AML-193 (cell line): ENCODE results near the gene MORN1.

Experiments
- DNase-seq, 2 experiments: peaks; one replicate each; lab custom pipeline; 2025; lab: John Stamatoyannopoulos, UW

MORN1 gene

DNA sequence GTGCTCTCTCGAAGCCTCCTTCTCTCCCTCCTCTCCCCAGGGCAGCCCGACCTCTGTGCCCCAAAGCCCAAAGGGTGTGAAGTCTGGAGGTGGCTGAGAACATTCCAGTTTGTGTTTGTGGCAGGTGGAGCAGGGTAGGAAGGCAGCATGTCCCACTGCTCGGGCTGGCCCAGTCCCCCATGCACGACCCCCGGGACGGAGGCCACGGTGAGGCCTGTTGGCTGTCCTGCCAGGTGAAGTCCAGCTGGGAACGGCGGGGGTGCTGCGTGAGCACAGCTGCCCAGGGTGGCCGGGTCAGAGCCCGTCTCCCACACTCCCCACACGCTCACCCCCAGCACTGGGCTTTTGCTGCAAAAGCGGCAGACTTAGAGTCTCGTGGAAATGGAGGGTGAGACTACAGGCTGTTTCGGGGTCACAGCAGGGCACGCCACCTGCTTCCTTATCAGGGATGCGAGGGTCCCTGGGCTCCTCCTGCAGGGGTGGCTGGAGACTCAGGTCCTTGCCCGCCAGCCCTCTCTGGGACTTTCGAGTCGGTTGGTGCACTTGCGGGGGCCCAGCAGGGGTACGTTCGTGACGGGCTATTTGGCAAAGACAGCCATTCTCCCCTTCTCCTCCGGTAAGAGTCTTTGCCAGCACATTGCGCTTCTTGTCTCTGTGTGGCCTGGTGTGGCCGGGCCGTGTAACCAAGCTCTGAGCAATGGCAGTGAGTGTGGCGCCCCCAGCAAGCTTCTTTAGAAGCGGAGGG is 40.3 kb downstream of the MORN1 start:
- DNase-seq: no peak

DNA sequence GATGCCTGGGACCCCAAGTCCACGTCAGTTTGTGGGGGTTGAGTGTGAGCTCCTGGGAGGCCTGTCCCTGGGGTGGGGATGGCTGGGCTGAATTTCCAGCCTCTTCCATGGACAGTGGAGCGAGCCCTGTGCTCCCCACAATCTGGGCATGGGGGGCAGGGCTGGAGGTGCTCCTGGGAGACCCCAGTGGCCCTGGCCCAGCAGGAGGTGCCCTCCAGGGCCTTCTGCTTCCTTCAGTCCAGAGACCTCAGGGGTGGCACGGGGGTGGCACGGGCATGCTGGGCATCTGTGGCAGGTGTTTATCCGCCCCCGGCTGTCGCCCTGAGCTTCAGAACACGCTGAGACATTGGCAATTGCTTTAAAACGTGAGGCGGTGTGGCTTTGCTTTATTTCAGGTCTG is 40.9 kb downstream of the MORN1 start:
- DNase-seq: no peak

DNA sequence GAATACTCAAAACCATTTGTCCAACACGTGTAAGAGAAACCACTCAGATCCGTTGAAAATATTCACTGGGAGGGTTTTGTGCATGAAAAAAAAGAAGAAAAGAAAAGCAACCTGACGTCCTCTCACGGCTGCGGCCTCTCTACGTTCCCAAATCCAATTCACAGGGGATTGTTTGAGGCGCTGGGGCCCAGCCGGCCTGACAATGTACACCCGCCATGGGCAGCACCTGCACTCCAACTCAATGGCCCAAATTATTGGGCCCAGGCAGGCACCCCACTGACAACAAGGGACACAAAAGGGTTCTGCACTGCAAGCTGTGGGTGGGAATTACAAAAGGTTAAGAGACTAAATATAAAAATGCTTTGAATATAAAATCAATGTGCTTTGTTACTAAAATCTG is 41.5 kb downstream of the MORN1 start:
- DNase-seq: no peak

DNA sequence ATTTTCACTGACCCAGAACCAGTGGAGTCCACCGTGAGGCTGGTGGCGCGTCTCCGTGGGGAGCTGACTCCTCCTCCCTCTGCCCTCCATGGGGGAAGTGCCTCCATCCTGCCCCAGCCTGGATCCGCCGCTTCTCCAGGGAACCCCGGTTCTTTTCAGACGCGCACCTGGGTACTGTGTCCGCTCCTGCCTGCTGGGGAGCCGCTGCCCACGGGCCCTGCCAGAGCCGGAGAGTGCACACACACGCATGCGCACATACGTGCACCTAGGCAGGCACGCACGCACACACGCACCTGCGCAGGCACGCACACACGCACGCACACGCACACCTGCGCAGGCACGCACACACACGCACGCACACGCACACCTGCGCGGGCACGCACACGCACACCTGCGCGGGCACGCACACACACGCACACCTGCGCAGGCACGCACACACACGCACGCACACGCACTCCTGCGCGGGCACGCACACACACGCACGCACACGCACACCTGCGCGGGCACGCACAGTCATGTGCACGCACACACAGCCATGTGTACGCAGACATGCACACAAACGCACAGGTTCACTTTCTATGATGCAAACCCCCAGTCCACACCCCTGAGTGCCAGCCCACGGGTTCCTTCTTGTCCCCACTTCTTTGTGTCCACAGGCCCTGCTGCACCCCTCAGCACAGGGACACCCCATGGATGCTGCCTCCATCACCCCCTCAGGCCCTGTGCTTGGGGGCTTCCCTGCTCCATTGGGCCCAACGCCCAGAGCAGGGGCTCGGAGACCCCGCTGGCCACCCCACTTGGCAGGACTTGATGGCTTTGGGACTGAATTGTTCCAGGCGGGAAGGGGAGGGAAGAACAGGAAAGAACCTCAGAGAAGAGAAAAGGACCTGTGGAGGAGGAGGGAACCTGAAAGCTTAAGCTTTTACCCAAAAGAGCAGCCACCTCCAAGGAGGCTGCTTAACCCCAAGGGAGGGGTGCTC is 42.7 kb downstream of the MORN1 start:
- DNase-seq: no peak

DNA sequence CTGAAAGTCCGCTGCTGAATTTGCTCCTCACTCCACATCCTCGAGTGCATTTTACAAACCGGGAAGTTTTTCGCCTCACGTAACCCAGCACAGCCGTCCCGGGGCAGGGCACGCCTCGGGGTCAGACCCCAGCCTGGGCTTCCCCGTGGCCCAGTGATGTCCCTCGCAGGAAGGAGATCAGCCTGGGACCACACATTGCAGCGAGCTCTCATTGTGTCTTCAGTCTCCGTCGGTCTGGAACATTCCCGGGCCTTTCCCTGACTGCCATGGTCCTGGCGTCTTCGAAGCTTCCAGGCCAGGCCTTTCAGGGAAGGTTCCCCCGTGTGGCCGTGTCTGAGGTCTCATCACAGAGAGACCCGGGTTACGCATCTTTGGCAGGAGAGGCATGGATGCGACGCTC is 43.5 kb downstream of the MORN1 start:
- no peak for DNase-seq

DNA sequence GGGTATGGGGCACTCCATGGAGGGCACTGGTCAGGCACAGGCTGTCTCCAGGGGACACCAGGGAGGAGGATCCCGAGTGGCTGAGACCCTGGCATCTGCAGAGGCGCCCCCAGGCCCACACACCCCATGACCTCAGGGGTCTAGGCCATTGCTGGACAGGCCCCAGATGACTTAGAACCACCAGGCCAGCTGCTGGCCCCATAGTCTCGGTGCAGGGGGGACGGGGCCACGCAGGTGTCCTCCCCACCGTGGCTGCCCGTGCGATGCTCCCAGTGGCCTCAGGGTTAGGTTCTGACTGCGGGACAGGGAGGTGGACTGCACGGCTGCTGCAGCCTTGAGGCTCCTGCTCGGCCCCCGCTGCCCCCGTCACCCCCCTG is 44.0 kb downstream of the MORN1 start:
- no peak for DNase-seq

DNA sequence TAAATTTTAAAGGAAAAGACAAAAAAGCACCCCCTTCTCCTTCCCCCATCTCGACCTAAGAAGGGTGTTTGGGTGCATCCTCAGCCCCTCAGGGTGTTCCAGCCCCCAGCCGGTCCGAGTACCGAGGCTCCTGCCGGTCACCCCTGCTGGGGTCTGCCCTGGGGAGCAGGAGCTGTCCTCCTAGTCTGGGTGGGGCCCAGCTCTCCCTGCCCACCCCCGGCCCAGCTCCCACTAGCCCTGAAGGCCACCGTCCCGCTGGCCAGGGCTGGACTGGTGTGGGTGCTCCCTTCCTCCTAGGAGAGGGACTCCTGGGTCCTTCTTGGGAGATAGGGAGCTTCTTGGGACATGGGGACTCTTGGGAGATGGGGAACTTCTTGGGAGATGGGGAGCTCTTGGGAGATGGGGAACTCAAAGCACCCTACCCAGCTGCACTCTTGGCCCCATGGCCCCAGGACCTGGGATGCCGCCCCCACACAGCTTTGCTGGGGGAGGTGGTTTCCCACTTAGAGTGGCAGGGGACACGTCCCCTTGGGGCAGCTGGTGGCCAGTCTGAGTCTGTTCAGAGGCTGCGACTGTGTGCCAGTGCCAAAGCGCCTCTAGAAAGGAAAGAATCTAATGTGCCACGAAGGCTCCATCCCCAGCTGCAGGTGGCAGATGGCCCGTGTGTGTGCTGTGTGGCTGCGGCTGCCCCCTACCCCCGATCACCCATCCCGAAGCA is 44.5 kb downstream of the MORN1 start:
- DNase-seq: no peak

DNA sequence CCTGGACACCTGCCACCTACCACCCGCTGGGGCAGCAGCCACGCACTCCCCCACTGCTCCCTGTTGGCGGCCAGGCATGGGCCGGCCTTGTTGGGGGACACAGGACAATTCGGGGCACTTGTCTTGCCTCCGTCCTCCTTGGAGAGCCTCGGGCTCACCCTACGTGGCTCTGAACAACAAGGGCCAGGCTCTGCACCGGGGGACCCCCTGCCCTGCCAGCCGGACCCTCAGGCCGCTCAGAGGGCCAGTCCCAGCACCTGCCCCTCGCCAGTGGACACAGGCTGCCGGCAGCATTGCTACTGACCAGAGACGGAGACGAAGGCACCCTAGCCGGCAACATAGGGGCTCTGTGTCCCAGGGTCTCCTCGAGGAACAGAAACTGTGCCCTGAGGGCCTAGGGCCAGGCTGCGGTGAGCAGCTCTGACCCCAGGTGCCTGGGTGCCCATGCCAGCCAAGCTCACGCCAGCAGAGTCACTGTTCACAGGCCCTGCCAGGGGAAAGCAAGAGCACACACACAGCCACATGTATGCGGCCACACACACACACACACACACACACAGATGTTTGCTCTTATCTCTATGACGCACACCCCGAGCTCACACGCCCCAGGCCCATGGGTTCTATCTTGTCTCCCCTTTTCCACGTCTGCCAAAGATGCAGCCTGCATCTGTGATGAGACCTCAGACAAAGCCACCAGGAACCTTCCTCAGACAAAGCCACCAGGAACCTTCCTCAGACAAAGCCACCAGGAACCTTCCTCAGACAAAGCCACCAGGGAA is 45.9 kb downstream of the MORN1 start:
- no peak for DNase-seq

DNA sequence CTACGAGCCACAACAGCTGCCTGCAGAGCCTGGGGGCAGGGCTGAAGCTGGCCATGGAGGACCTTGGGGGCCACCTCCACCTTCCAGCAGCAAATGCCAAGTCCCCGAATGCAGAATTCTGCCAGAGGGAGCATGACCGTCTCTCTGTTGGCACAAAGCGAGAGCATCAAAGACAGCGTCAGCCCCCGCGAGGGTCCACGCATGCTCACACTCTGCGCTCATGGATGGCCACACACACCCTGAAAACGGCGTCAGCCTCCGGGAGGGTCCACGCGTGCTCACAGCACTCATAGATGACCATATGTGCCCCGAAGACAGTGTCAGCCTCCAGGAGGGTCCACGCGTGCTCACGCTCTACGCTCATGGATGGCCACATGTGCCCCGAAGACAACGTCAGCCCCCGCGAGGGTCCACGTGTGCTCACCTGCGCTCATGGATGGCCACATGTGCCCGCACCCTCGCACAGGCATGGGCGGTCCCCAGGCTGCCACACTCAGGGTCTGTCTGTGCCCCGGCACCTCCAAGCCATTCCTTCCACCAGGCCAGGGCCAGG is 46.5 kb downstream of the MORN1 start:
- DNase-seq: no peak

DNA sequence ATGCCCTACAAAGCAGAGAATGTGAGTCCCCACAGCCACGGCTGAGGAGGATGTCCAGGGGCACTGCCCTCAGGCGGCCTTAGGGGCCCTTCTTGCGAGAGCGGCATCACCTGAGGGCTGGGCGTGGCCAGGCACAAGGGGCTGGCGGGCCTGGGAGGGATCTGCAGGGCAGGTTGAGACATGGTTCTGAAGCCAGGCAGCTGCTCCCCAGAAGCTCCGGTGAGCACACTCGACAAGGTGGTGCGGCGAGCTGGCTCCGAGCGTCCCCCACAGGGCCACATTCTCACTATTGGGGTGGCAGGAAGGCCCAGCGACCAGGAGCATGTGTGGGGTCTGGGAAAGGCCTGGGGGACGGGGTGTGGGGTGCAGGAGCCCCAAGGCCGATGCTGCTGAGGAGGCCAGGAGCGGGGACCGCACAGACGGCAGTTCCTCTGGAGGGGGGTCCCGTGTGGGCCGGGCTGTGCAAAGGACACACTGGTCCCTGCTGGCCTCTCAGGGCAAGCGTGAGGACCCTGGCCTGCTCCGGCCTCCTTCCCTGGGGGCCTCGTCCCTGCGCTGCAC is 47.2 kb downstream of the MORN1 start:
- no peak for DNase-seq

DNA sequence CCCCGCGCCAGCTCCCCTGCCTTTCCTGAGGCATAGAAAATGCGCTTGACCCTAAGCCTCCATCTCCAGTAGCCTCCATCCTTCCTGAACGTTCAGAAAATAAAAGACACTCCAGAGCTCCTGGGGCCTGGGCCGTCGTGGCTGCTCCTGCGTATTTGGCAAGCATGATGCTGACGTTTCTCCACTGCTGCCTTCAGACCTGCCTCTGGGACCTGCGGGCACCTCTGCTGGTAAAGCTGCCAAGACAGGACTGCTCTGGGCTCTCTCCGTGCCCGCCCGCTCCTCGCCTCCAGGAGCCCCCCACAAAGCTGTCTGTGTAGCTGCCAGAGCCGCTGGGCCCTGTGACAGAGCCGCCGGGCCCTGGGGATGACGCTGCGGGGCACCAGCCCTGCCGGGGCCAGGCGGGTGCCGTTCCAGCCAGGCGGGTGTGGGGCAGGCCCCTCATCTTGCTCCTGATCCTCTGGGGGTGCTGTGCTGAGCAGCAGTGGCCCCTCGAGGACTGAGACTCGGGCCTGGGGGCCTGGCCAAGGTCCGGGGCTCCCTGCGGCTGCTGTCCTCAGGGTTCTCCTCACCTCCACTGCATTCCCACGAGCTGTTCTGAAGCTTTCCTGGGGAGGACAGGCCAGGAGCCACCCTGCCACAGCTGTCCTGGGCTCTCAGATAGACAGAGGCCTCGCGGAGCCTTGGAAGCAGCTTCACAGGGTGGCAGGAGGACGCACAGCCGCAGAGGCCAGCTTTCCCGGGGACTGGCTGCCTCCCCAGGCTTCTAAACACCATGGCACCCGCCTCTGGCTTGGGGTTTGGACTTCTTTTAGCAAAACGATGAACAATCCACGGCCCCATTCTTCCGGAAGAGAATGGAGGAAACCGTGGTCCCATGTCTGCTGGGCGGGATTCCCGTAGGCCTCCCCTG is 48.1 kb downstream of the MORN1 start:
- DNase-seq: no peak

DNA sequence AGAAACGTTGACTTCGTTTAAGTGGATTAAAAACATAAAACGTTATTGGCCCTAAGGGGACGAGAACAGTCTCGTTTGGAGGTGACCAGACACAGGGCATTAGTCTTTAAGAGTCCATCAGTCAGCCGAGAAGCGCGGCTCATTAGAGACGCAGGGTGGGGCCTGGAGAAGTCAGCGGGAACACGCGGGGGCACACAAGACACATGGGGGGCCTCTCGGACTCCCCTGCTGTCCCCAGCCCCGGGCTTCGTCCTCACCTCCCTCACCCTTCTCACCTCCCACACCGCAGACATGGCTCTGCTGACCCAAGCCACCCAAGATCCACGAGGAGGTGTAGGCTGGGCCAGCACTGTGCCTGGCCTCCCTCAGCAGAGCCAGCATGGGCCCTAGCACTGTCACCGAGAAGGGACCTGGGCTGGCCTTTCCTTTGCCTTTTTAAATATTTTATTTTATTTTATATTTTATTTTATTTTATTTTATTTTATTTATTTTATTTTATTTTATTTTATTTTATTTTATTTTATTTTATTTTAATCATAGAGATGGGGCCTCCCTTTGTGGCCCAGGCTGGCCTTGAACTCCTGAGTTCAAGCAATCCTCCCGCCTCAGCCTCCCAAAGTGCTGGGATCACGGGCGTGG is 48.9 kb downstream of the MORN1 start:
- DNase-seq: no peak

DNA sequence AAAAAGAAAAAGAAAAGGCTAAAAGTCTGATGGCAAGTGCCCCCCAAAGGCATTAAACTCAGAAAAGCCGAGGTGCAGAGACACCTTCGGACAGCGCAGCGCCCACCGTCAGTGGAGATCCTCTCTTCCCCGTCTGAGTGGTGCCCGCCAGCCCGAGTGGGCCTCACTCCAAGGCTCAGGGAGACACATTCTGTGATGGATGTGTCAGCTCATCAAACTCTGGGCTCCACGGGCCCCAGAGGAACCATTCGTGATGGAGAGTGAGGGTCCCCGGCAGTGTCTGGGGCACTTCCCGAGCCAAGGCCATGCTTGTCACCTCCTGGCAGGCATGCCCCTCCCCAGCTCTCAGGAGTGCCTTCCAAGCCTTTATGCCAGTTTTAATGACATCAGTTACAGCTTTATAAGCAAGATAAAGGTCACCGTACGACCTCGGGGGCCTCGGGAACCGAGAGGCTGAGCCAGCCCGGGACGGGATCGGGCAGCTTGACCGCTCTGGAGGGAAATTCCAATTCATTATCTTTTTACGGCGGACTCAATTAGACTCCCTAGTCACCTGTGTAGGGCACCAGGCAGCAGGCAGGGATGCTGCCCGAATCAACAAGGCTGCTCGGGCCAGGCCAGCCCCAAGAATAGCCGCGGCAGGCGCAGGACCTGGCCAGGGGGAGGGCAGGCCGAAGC is 49.5 kb downstream of the MORN1 start:
- DNase-seq: no peak

DNA sequence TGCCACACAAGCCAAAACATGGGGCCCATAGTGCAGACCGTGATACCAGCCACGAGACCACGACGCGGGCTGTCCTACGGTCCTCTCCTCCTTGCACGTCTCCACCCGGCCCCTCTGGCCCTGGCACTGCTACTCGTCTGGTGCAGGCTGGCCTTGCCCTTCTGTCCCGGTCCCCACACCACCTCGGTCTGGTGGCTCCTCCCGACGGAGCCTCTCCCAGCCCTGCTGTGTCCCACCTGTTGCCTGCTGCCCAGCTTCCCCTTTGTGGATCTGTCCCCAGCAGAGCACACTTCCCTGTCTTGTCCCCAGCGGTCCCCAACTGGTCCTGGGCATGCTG is 50.5 kb downstream of the MORN1 start:
- DNase-seq: no peak

DNA sequence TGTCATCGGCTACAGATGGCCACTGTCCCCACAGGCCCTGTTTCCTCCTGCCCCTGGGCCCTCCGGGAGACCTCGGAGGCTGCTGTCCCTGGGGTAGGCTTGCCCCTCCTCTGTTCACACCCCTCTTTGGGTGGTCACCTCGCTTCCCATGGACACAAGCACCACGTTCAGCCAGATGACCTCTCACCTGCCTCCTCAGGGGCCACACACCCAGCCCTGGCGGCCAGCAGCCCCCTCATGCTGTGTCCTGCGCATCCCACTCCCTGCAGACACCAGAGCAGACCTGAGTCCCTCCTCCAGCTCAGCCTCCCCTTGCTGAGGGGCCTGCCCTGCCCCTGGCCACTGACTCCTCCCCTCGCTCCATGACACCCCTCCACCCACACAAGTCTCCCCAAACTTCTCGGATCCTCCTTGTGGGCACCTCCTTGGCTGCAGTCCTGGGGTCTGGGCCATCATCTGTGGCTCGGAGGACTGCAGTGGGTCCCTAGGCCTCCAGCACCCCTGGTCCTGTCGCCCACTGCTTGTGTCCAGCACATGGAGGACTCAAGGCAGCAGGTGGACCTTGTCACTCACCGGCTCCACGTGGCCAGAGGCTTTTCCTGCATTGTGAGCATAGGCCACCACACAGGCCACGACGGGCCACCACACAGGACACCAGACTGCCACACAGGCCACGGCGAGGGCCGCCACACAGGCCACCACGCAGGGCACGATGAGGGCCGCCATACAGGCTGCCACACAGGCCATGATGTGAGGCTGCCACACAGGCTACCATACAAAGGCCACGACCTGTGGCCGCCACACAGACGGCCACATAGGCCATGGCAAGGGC is 51.1 kb downstream of the MORN1 start:
- no peak for DNase-seq

DNA sequence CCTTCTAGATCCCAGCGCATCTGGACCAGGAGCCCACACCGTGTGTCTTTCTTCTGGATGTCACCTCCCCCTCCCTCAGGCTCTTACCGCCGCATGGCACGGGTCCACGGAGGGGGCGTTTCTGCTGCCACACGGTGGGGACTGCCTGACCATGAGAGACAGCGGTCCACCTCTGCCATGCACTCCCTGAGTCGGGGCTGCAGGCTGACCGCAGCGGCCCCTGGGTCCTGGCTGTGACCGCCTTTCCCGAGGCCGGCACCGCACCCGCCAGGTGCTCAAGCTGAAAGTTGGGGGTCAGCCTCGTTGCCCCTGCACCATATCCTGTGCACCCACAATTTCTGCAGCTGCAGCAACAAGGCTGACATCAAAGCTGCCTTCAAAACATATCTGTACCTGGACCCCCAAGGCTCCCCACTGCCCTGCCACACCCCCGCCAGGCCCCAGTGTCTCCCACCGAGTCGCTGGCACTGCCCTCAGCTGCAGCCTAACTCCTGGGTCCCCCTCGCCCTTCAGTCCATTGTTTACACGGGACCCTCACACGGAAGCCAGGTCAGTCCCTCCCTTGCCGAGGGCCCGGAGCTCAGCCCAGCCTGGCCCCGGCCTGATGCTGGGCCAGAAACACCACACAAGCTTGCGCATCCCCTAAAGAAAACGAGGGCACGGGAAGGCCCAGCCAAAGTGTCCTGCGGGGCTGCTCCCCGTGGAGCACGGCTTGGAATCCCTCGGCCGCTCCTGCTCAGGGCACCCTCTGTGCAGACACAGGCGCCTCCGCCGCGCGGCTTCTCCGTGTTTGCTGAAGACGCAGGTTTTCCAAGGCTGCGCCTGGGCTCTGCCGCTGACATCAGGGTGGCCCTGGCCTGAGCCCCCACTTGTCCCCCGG is 51.9 kb downstream of the MORN1 start:
- no peak for DNase-seq

DNA sequence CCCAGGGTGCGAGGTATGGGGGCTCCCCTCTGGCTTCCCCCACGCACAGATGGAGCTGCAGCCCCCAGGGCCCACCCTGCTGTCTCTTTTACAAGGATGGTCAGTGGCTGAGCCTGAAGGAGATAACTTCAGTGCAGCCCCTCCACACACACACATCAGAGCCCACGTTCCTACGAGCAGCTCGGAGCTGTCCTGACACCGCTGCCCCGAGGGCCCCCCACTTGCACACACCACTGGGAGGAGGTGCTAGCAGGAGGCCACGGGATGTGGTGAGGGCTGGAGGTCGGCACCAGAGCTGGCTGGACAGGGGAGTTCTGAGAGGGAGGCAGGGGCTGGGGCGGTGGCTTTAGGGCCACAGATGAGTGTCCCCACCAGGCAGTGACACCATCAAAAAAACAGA is 53.9 kb downstream of the MORN1 start:
- no peak for DNase-seq
